GM18907 (cell line): ENCODE results near the gene LTBP3.

Experiments used
- ATAC-seq: cut with Tn5 transposase; IDR thresholded peaks from one replicate; pipeline ENCODE4 v1.9.1; 2021; ENCODE audit warnings: mild to moderate bottlenecking, moderate library complexity; ENCODE audit not compliant: unreplicated experiment

Gene LTBP3

DNA sequence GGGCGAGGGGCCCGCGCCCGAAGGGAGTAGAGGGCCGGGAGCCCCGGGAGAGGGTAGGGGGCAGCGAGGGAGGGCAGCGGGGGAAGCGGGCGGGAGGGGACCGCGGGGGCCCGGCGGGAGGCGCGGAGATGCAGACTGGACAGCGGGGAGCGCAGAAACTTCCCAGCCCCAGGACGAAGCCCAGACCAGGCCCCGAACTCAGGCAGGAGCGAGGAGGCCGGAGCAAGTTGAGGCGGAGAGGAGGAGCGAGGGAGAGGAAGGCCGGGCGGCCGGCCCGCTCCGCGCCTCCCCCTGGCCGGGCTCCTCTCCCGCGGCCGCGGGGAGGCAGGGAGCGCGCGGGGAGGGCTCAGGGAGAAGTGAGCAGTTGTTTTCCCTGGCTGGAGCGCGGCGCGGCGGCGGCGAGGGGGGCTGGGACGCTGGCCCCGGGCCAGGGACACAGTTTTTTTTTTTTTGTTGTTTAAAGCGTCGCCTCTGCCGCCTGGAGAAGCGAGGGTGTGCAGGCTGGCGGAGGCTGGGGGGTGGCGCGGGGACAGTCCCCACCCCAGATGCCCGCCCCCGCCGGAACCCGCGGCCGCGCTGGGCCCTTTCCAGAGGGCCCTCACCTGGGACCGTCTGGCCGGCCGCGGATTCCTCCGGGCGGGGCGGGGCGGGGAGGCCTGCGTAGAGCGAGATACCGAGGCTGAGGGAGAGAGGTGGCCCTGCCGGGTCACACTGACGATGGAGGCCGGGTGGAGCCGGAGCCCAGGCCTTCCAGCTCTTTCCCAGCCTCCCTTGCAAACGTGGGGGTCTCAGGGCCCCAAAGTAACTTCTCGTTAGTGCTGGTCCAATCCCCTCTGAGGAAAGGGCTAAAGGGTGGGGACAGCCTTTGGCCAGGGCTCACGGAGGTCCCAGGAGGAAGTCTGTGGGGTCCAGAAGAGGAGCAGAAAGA, at the start of gene LTBP3:
LTBP3 (minus strand) TSS at position 358 of the 928 bp plus-strand sequence. CDS start 400 bp downstream, outside the sequence.
- no peak for ATAC-seq

DNA sequence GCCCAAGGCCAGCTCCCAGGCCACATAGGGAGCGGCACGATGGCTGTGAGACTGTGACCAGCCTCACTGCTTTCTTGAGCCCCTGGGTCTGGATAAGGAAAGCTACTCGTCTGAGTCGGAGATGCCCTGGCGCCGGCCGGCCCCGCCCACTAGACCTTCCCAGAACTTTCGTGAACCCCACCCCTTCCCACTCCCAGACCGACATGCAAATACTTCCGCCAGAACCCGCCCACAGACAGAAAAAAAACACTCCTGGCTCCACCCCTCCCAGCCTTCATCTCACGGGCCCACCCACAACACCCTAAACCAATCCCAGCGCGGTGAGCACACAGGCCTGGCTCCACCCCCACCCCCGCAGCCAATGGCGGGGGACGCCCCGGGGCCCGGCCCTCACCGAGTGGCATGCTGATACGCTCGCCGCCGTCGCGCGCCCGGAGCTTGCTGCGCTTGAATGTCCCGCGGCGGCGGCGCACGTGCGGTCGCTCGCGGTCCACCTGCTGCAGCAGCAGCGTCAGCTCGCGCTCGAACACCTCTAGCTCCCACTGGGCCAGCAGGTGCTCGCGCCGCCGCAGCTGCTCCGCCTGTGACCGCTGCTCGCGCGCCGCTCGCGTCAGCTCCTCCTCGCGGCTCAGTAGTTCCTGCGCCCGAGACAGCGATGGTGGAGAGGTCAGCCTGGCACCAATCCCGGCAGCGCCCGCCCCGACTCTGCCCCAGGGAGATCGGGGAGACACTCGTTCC, 48.9 kb upstream of the LTBP3 start:
- ATAC-seq, result no peak

DNA sequence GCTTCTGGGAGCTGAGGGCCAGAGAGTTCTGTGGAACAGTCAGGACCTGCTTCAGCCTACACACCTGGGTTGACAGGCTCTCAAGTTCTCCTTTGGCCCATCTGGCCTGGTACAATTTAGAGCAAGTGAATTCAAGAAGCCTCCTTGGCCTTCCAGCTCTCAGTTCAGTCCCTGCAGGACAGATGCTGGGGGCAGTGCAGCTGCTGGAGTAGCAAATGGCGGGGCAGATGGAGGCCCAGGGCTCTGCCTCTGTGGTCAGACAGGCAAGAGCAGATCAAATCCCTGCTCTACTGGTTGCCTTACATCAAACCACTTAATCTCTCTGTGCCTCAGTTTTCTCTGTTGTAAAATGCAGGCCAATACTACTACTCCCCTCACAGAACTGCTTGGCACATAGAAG, 46.1 kb upstream of the LTBP3 start:
- no peak for ATAC-seq

DNA sequence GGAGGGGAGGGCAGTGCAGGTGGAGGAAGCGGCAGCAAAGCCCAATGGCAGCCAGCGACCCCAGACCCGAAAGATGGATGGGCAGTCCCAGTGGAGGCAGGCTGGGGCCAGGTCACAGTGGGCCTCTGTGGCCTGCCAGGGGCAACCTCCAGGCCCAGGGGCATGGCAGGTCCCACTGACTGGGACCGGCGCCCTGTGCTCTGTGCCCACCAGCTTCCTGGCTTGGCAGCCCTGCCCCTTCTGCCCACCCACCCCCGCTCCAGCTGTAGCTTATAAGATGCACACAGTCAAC, 41.7 kb upstream of the LTBP3 start:
- ATAC-seq, result no peak

DNA sequence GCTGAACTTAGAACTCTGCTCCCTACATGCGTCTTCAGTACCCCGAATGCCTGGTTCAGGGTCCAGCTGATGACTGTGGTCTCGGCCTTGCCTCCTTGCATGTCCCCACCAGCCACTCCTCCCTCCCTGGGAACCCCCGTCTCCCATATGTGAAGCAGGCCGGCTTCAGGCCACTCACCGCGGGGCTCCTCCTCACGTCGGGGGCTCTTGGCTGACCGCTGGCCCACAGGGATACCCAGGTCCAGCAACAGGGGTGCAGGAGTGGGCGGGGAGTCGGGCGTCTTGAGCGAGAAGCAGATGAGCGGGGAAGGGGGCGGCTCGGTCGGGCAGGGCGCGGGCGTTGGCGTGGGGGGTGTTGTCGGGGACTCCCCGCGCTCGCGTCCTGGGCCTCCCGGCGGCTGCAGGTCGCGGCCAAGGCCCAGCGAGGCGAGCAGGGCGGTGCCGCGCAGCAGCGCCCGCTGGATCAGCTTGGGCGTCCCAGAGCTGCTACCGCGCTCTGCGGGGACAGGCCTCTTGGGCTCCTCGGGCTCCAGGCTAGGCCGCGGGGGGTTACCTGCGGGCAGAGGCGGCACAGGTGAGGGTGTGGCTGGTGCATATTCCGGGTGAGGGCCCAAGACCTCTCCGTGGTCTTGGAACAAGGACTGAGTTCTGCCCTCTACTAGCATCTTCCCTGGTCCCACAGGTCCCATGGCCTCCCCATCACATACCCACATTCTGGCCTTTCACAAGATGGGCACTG, 41.2 kb upstream of the LTBP3 start:
- ATAC-seq, result no peak

DNA sequence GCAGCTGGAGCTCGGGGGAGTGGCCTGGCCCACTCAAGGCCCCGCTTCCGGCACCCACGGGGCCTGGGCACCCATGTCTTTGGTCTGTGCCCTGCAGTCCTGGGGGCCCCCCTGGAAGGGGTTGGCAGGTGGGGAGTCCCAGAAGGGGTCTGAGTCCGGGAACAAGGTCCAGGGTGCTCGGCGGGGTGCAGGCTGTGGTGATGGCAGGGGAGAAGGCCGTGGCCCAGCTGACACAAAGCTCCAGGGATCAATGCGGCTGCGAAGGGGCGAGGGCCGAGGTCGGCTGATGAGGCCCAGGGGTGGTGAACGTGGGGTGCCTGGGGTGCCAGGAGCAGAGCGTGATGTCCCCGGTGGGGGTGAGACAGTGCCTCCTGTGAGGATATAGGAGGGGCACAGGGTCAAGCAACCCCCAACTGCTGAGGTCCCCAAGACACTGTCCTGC, 40.1 kb upstream of the LTBP3 start:
- ATAC-seq, result no peak

DNA sequence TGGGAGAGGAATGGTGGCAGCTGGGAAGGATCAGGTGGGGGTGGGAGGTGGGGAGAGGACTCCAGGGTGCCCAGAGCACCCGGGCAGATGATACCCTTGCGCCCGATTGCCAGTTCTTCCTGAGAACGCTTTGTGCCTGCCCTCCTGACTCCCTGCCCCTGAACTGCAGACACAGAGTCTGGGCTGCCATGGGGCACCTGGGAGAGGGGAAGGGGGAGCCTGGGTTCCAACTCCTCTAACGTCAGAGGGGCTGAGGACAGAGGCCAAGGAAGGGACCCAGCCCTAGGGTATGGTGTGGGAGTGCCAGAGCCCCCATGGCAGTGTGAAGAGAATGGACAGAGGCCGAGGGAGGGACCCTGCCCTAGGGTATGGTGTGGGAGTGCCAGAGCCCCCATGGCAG, 38.4 kb upstream of the LTBP3 start:
- no peak for ATAC-seq

DNA sequence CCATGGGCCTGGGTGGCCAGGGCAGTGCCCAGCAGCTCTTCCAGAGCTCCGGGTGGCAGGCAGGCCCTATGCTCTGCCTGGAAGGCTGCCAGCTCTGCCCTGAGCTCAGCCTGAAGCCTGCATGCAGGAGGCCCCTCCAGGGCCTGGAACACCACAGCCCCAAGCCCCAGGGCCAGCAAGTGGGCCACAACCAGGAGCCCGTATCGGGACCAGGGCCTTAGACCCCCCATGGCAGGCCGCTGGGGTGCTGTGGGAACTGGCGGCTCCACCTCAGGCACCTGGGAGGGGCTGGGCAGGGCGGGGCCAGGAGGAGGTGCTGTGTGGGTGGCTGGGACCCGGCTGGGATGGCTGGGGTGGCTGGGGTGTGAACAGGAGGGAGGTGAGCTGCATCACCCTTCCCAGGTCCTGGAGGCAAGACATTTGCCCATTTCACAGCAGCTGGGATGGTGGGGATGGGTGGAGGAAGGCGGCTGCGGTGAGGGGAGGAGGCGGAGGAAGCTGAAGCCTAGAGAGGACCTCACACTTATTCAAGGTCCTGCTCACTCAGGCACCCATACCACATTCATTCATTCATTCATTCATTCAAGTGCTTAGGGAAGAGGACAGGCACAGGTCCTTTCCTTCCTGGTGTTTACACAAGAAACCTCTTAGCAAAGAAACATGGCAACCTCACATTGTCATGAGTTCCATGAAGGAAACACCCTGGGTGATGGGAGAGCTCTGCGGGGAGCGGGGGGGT, 37.6 kb upstream of the LTBP3 start, which contains the start of gene KCNK7:
KCNK7 (minus strand) TSS at position 258 of the 739 bp plus-strand sequence; CDS start at position 230, 28 bp downstream.
- ATAC-seq, result no peak

DNA sequence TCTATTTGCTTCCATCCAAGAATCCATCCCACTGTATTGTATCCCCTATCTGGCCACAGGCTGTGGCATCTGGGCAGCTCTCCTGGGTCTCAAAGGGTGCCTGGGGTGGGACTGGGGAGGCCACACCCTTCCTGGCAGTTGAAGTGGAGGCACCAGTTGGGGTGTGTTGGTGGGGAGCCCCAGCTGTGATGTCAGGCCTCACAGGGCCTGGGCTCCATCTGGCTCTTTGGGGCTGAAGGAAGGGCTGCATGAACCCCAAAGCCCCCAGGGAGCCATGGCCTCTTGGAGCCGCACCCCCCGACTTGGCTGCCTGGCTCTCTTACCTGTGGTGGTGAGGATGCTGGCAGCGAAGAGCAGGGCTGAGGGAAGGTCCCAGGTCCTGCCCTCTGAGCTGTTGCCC, 37.0 kb upstream of the LTBP3 start:
- ATAC-seq, result no peak

DNA sequence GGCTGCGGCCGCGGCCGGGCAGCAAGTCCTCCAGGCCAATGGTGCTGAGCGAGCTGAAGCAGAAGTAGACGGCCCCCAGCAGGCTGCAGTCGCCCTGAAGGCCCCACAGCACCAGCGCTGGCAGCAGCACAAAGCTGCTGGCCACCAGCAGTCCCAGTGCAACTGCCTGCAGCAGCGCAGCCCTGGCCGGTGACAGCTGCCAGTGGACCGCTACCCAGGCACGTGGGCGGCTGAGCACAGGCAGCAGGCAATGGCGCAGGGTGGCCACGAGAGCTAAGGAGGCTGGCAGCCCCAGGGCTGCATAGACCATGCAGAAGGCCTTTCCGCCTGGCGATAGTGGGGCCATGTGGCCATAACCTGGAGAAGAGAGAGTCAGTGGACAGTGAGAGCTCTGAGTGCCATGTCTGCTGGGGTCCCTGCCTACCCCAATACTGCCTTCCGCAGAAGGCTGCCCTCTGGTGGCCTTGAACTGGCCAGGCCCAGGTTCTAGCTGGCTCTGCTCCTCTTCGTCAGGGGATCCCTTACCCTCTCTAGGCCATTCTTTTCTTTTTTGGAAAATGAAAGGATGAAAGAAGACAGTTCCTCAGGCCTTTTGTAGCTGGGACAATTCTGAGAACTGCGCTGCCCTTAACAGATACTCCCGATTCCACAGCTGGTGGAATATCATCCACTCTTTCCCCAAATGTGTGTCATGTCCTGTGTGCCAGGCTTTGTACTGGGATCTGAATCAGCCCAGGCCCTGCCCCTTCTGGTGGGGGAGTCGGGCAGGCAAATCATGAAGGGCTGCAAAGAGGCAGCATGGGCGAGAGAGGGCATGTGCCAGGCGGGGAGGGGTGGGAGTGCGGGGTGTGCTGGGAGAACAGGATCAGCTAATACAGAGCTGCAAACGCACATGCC, 35.6 kb upstream of the LTBP3 start:
- ATAC-seq, result no peak

DNA sequence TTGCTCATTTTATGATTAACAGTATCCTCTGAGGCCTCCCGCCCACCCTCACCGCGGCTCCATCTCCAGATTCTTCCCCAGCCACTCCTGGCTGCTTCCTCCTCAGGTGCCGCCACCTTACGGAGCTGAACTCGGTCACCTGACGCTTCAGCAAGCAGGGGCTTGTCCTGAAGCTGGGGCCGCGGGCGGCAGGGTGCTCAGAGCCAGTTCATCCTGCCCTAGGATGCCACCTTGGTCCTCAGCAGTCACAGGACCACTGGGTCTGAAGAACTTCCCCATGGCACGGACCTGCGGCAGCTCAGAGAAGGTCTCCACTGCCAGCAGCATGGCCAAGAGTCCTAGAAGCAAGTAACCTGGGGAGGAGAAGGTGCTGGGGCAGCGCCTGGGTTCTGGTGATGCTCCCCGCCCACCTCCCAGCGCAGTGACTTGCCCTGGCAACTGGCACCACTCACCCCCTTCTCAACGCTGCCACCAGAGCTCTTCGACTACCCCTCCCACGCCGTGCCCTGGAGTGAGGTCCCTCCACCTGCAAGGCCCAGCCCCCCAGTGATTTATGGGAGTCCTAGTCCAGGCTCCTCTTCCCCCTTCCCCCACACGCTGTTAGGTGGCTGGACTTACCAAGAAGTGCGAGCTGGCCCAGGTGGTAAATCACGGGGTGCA, 34.8 kb upstream of the LTBP3 start:
- no peak for ATAC-seq

DNA sequence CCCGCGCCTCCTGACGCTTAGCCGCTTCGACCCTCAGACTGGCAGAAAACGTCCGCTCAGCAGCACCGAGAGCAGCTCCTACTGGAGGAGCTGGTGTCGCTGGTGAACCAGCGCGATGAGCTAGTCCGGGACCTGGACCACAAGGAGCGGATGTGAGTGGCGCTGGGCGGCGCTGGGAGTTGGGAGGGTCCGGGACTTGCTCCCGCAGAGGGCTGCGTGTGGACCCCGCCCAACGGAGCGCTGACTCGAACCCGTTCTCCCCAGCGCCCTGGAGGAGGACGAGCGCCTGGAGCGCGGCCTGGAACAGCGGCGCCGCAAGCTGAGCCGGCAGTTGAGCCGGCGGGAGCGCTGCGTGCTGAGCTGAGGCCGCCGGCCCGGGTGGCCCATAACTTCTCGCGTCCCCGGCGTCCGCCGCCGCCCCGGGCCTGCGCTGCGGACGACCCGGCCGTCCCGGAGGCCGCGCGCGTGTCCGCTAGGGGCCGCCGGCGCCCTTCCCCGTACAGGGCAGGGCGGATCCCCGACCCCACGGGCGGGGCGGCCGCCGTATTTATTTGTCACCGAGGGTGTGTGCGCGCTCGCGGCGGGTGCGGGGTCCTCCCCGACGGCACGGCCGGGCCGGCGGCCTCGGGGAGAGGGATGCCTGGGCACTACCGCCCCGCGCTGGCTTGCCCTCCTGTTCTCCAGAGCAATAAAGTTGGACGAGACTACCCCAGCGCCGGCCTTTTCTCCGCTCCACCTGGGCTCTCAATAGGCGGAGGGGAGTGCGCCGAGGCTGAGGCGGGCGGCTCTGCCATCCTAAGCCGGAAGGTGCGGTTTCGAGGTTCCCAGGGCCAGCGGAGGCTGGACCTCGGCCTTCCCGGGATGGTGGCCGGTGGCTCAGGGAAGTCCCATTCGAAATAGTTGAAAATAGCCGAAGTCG, 34.0 kb upstream of the LTBP3 start:
- ATAC-seq, result no peak

DNA sequence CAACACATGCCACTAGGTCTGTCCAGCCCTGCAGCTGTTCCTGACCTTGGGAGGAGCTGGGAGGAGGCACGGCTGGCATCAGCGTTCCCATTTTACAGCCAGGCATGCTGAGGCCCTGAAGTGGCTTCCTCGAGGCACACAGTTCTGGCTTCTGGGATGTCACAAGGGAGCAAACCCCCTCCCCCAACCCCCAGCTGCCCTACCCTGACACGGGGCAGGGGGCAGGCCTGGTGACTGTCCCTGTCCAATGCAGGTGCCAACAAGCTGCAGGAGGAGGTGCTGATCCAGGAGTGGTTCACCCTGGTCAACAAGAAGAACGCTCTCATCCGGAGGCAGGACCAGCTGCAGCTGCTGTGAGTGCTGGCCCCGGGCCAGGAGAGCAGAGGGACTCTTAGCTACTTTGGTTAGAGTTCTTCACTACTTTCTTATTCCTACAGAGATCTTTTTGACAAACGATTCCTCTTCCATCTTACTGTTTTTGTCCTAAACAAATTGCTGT, 32.1 kb upstream of the LTBP3 start:
- ATAC-seq, result no peak

DNA sequence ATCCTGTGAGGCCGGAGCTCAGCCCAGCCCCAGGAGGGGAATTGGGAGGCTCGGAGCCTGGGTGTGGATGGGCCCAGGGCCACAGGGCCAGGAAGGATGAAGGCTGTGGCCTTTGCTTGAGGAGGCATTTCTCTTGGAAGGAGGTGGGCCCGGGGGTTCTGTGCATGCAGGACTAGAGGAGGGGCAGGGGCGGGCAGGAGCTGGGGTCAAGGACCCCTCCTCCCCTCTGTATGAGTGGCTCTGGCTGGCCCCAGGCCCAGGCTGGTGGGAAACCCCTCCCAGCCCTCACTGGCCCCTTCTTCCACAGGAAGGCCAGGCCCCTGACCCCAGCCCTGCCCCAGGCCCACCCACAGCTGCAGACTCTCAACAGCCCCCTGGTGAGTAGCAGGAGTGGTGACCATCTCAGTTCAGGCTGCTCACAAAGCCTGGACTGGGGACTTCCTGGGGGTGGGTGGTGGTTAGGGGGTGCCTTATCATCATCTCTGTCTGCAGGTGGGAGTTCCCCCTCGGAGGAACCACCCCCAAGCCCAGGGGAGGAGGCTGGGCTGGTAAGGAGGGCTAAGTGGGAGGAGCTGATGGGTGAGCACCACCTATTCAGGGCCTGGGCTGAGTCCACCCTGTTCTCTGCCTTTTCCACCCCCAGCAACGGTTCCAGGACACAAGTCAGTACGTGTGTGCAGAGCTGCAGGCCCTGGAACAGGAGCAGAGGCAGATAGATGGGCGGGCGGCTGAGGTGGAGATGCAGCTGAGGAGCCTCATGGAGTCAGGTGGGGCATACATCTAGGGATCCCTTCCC, 31.5 kb upstream of the LTBP3 start:
- no peak for ATAC-seq

DNA sequence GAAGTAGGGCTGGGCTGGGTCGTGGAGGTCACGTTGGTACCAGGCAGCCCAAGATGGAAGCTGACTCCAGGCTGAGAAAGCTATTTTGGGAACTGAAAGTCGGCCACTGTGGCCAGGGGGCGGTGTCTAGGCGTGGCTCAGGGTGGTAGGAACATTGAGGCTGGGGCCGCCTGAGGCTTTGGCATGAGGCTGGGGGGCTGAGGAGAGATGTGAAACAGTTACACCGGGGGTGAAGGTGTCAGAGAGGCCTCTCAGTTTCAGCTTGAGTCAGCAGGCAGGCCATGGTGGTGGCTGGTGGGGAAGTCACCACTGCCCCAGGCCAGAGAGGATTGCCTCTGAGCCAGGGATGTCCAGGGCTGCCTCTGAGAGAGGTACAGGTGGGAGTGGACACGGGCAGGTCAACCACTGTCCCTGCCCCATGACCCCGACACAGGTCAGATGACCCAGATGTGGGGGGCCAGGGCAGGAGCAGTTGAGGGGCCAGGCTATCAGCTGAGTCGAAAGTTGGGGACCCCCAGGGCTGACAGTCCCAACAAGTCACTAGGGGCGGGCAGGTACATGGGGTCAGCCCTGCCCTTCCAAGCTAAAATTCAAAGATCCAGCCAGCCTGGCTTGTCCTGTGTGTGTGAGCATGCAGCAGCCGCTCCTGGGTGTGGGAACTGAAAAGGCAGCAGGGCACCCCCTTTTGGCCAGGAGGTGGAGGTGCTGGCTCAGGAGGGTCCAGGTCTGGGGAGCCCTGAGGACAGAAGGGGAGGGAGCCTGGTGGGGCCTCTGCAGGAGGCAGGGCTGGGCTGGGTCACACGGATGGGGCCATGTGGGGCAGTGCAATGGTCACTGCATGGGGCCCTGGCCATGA, 30.3 kb upstream of the LTBP3 start:
- ATAC-seq, result peak; percentile 75

DNA sequence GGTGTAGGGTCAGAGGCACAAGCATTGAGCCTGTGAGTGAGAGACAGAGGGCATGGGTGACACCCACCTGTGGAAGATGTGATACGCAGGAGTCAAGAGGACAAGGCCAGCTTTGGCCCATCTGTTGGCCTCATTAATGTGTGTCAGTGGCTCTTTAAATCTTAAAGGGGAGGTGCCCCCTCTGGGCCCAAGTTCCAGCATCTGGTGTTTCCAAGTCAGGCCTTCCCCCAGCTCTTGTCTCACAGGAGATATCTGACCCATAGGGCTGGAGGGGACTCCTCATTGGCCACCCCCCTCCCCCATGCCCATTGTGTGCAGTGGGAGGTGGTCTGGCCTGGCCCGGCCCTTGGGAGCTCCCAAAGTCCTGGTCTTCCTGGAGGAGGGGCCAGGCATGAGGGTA, 28.5 kb upstream of the LTBP3 start:
- no peak for ATAC-seq
